Ovary (tissue), 9 donors: ENCODE measurements around the gene SLC9A7. TPM values are rescaled to one million over a fixed set of nuclear protein-coding genes. Genes with fewer than 3 reads are reported as not detected.

Experiments used
- DNase-seq, 5 donors: peaks; one replicate each; pipeline ENCODE4 v3.0.0-alpha.2; 2019 to 2020
- H3K27ac ChIP-seq, 2 donors: fragments of 200-600 bp; one replicate each; pipeline versions ENCODE4 v1.5.1 to v1.8.0; 2019 to 2022
- H3K27me3 ChIP-seq: fragments of 200-600 bp; one replicate; pipeline ENCODE4 v1.8.0; 2022
- H3K36me3 ChIP-seq: fragments of 200-600 bp; sonication (generic); one replicate; pipeline ENCODE4 v1.5.1; 2019
- H3K4me1 ChIP-seq: one replicate; pipeline ENCODE4 v1.8.1; 2013; ENCODE audit warnings: mild to moderate bottlenecking, moderate library complexity; ENCODE audit not compliant: insufficient read depth
- H3K4me3 ChIP-seq: fragments of 200-600 bp; sonication (generic); one replicate; pipeline ENCODE4 v1.5.1; 2017
- H3K9me3 ChIP-seq, 2 donors: fragments of 200-600 bp in 1 of 2; sonication (generic) in 1 of 2; one replicate each; pipeline versions ENCODE4 v1.5.1 to v1.8.1; 2013 to 2019; ENCODE audit warnings: mild to moderate bottlenecking in 1 of 2, moderate library complexity in 1 of 2
- CTCF ChIP-seq, 3 donors: fragments of 450-650 bp in 2 of 3; fragments of 200-600 bp in 1 of 3; IDR thresholded peaks; one replicate each; pipeline versions ENCODE4 v1.5.1 to v1.8.0; 2016 to 2022; ENCODE audit warnings: antibody characterized with exemption in 3 of 3, mild to moderate bottlenecking in 1 of 3
- EP300 ChIP-seq: sonication (generic); formaldehyde crosslinking; IDR thresholded peaks from one replicate; pipeline ENCODE4 v1.6.1; 2017; ENCODE audit warnings: antibody characterized with exemption
- POLR2A ChIP-seq: fragments of 450-650 bp; IDR thresholded peaks from one replicate; pipeline ENCODE4 v1.6.1; 2017; ENCODE audit warnings: antibody characterized with exemption, mild to moderate bottlenecking, moderate library complexity
- WGBS, 3 donors: extraction: QIAGEN DNeasy Blood & Tissue Kit in 1 of 3; methylation state at CpG; one replicate each; pipeline versions ENCODE4 v1.1.5 to v1.1.7; 2013 to 2017; 5-methylcytosine and 5-hydroxymethylcytosine counted together
- intact Hi-C, 4 donors: fragments of 100-400 bp; cut with DNase I; formaldehyde crosslinking; loops; one replicate each; pipeline versions ENCODE4 v1.11.0 to v1.15.1; 2022 to 2023
- polyA plus RNA-seq, 2 donors: library from polyadenylated mRNA; stranded (reverse); fragments of 200-250 nt in 1 of 2; fragments of 350-450 nt in 1 of 2; fragmentation: Illumina TruSeq in 1 of 2; extraction: RNeasy Lipid Tissue Mini Kit (QIAGEN cat#74804) in 1 of 2; gene quantifications; one replicate each; pipeline ENCODE4 v1.2.3, GENCODE V29; 2013 to 2014
- total RNA-seq, 7 donors: library from RNA; depleted of rRNA in 2 of 7; stranded (reverse); fragments of >200 nt in 2 of 7; fragmentation: NEBNext Ultra II Directional in 3 of 7; extraction: Animal tissue kit (Norgen Biotek cat#: 25700) in 3 of 7; gene quantifications; one replicate each; pipeline versions ENCODE4 v1.1.0 to v1.2.4, GENCODE V29; 2016 to 2023
- donor health status: DM: no; HTN: no; CAD: no; lungs with moderate emphysema.
- donor health status: DM: no; HTN: no; CAD: no.
- donor health status: Bipolar disorder and iron deficiency.
- donor health status: DM: yes; HTN: yes; CAD: no.
- donor health status: DM: no; HTN: no; CAD: no.
- donor health status: DM: yes; HTN: yes; CAD: no.

The SLC9A7 gene
- total and polyA plus RNA-seq, 9 donors, result 2.2 to 22.3 (median 9.1) TPM

GRCh38 chrX:46676399-46677356 lies 82.2 kb downstream of the SLC9A7 start:
- H3K27me3 ChIP-seq, result no peaks in the 10 kb centered on the region
- H3K4me3 ChIP-seq, result no peak overlapping the region
- no peaks in the 10 kb centered on the region for H3K36me3 ChIP-seq
- intact Hi-C loops, result no loop called here
- DNase-seq, result no peak
- H3K27ac ChIP-seq, result no peak overlapping the region
- no peaks in the 10 kb centered on the region for H3K4me1 ChIP-seq
- 79 to 85% (median 84%) methylated on average over 10 of the region's 10 CpGs for WGBS, 3 donors
- H3K9me3 ChIP-seq, result no peaks in the 10 kb centered on the region
- TF ChIP-seq CTCF (IDR thresholded peaks at IDR 0.05), result no peak

GRCh38 chrX:46673620-46674359 lies 85.1 kb downstream of the SLC9A7 start:
- Histone ChIP-seq H3K27ac (no peak overlapping the region), H3K27me3 (no peaks in the 10 kb centered on the region), H3K9me3 (no peaks in the 10 kb centered on the region), H3K4me3 (no peak overlapping the region), H3K4me1 (no peaks in the 10 kb centered on the region), H3K36me3 (no peaks in the 10 kb centered on the region)
- WGBS, 3 donors, result 67 to 74% (median 70%) methylated on average over 5 of the region's 5 CpGs
- intact Hi-C loops, result no loop called here
- TF ChIP-seq EP300, result no peak
- DNase-seq, result no peak

GRCh38 chrX:46670316-46670715 lies 88.6 kb downstream of the SLC9A7 start:
- TF ChIP-seq POLR2A, result no peak
- no peak for TF ChIP-seq EP300
- no peak for TF ChIP-seq CTCF (IDR thresholded peaks at IDR 0.05)
- Histone ChIP-seq H3K27ac (no peak overlapping the region), H3K27me3 (no peaks in the 10 kb centered on the region), H3K4me1 (no peaks in the 10 kb centered on the region), H3K9me3 (no peaks in the 10 kb centered on the region), H3K36me3 (no peaks in the 10 kb centered on the region), H3K4me3 (no peak overlapping the region)
- intact Hi-C loops, result no loop called here
- 61 to 72% (median 69%) methylated on average over 3 of the region's 3 CpGs for WGBS, 3 donors
- no peak for DNase-seq

GRCh38 chrX:46666831-46667230 lies 92.1 kb downstream of the SLC9A7 start:
- H3K9me3 ChIP-seq, result no peaks in the 10 kb centered on the region
- no peak for TF ChIP-seq POLR2A
- no peak for TF ChIP-seq CTCF (IDR thresholded peaks at IDR 0.05)
- no peak for TF ChIP-seq EP300
- no peak for DNase-seq
- intact Hi-C loops, result no loop called here
- H3K4me3 ChIP-seq, result no peak overlapping the region
- no peaks in the 10 kb centered on the region for H3K27me3 ChIP-seq
- WGBS, 3 donors, result 42 to 66% (median 55%) methylated on average over 2 of the region's 2 CpGs
- no peaks in the 10 kb centered on the region for H3K4me1 ChIP-seq
- H3K27ac ChIP-seq, result no peak overlapping the region
- no peaks in the 10 kb centered on the region for H3K36me3 ChIP-seq
